GM20000 (cell line): ENCODE data around the gene MYRFL.

Experiments
- DNase-seq: peaks from one replicate; pipeline ENCODE4 v3.0.0; 2012; ENCODE audit warnings: low spot score
- CTCF ChIP-seq: IDR thresholded peaks from 2 replicates; pipeline ENCODE4 v1.5.1; 2012; ENCODE audit warnings: mild to moderate bottlenecking, control low read depth; ENCODE audit errors: extremely low read depth, missing control alignments

MYRFL gene

GRCh38 chr12:69919495-69919894, 94.5 kb downstream of the MYRFL start:
- DNase-seq: no peak
- TF ChIP-seq CTCF: no peak

- no peak for TF ChIP-seq CTCF
- no peak for DNase-seq
Observed at GRCh38 chr12:69921831-69922230, 96.8 kb downstream of the MYRFL start.

- no peak for DNase-seq
- no peak for TF ChIP-seq CTCF
Observed at GRCh38 chr12:69922999-69923398, 98.0 kb downstream of the MYRFL start.

GRCh38 chr12:69925291-69925690, 100.3 kb downstream of the MYRFL start:
- TF ChIP-seq CTCF: no peak
- no peak for DNase-seq

- DNase-seq: no peak
- TF ChIP-seq CTCF: no peak
Observed at GRCh38 chr12:69927164-69927563, 102.1 kb downstream of the MYRFL start.

- no peak for DNase-seq
- no peak for TF ChIP-seq CTCF
Observed at GRCh38 chr12:69929125-69929524, 104.1 kb downstream of the MYRFL start.

- DNase-seq: no peak
- no peak for TF ChIP-seq CTCF
Observed at GRCh38 chr12:69929531-69929930, 104.5 kb downstream of the MYRFL start.
